ENCODE results near the gene RALGAPA2. TPM values are rescaled to one million over a fixed set of nuclear protein-coding genes. Genes with fewer than 3 reads are reported as not detected.

RALGAPA2 gene
- polyA plus RNA-seq, 1 experiment = 2.2 TPM

DNA sequence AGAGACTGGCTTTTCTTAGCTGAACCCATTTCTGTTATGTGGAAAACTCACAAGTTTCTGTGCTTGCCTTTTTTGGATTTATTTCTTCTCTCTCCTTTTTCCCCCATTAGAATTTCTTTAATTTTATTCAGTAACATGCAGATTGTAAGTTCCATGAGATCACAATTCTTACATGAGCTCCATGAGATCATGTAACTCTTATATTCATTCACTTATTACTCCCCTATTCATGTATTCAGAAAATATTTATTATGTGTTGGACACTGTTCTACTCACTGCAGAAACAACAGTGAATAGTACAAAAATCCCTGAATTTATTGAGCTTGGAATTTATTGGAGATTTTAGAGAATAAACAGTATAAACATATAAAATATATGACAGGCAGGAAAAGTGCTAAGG is 238.8 kb downstream of the RALGAPA2 start:
- TF ChIP-seq, protein P1, sequence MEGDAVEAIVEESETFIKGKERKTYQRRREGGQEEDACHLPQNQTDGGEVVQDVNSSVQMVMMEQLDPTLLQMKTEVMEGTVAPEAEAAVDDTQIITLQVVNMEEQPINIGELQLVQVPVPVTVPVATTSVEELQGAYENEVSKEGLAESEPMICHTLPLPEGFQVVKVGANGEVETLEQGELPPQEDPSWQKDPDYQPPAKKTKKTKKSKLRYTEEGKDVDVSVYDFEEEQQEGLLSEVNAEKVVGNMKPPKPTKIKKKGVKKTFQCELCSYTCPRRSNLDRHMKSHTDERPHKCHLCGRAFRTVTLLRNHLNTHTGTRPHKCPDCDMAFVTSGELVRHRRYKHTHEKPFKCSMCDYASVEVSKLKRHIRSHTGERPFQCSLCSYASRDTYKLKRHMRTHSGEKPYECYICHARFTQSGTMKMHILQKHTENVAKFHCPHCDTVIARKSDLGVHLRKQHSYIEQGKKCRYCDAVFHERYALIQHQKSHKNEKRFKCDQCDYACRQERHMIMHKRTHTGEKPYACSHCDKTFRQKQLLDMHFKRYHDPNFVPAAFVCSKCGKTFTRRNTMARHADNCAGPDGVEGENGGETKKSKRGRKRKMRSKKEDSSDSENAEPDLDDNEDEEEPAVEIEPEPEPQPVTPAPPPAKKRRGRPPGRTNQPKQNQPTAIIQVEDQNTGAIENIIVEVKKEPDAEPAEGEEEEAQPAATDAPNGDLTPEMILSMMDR (IDR thresholded peaks at IDR 0.05; ENCODE audit: low read depth, low read length) = no peak
- Histone ChIP-seq H3K27me3 (ENCODE audit: control insufficient read depth, insufficient read depth, low read length) (no peaks in the 10 kb centered on the region), H3K27ac (ENCODE audit: low read depth, low read length) (no peak overlapping the region), H3K4me3 (ENCODE audit: low read depth, low read length) (no peak overlapping the region), H3K9me3 (ENCODE audit: control insufficient read depth, insufficient read depth, low read length) (no peaks in the 10 kb centered on the region)
- ChIA-PET POLR2A (no interaction called here), CTCF (interaction anchor here (1.6 kb wide), 1 partner anchor 9 kb away, joined by 8 read pairs; no protein-coding TSS in a partner anchor)
- DNase-seq (ENCODE audit: low read depth, low spot score) = no peak

DNA sequence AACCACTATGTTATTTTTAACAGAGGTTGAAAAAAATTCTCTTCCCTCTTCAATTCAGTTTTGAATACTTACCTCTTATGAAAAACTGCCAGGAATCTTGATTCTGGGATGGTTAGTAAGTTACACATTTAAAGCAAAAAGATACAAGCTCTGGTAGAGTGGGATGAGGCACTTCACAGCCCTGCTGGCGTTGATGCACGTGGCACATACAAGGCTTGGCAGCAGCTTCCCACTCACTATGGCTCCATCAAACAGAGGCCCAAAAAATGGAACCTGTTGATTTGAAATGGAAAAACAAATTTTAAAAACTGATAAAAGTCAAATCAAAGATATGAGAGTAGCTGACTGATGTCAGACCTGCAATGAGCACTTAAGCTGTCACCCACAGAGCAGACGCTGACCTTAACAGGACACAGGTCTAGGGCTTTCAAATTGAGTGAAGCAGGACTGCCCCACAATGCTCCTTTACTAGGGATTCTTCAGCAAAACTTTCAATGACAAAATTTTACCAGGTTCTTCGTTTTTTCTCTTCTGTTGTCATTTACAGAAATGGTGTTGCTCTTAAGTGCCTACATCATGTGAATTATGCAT is 239.7 kb downstream of the RALGAPA2 start:
- TF ChIP-seq, protein P1 (IDR thresholded peaks at IDR 0.05; ENCODE audit: low read depth, low read length) = no peak
- no peak overlapping the region for H3K27ac ChIP-seq (ENCODE audit: low read depth, low read length)
- H3K27me3 ChIP-seq (ENCODE audit: control insufficient read depth, insufficient read depth, low read length) = no peaks in the 10 kb centered on the region
- no peak overlapping the region for H3K4me3 ChIP-seq (ENCODE audit: low read depth, low read length)
- no peak for DNase-seq (ENCODE audit: low read depth, low spot score)
- ChIA-PET POLR2A (no interaction called here), CTCF (no interaction called here)
- H3K9me3 ChIP-seq (ENCODE audit: control insufficient read depth, insufficient read depth, low read length) = no peaks in the 10 kb centered on the region

DNA sequence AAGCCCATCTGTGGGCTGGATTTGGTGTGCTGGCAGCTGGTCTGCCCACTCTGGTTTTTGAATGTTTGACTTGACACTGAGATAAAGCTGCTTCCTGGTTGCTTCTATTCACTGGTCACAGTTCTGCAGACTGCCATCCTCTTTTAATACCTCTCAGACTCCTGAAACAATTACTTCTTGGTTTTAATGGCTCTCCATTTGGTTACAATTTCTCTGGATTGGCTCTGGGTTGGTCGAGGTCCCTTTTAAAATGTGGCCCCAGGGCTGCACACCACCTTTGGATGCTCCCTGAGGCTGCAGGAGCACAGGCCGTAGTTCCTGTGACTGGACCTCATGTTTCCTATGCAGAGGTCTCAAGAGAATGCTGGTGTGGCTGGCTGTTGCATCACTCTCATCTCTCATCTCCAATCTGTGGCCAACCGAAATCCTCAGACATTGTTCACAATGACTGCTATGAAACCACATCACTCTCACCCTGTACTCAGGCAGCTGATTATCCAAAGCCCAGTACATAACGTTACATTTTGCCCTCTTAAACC is 246.0 kb downstream of the RALGAPA2 start:
- no peak for DNase-seq (ENCODE audit: low read depth, low spot score)
- CTCF ChIA-PET = interaction anchor here (1.1 to 2.4 kb wide), 2 partner anchors 16 to 100 kb away, joined by 5 to 8 read pairs; no protein-coding TSS in a partner anchor
- POLR2A ChIA-PET = no interaction called here
- Histone ChIP-seq H3K4me3 (ENCODE audit: low read depth, low read length) (no peak overlapping the region), H3K27me3 (ENCODE audit: control insufficient read depth, insufficient read depth, low read length) (no peaks in the 10 kb centered on the region), H3K27ac (ENCODE audit: low read depth, low read length) (no peak overlapping the region), H3K9me3 (ENCODE audit: control insufficient read depth, insufficient read depth, low read length) (no peaks in the 10 kb centered on the region)
- TF ChIP-seq, protein P1 (IDR thresholded peaks at IDR 0.05; ENCODE audit: low read depth, low read length) = no peak

DNA sequence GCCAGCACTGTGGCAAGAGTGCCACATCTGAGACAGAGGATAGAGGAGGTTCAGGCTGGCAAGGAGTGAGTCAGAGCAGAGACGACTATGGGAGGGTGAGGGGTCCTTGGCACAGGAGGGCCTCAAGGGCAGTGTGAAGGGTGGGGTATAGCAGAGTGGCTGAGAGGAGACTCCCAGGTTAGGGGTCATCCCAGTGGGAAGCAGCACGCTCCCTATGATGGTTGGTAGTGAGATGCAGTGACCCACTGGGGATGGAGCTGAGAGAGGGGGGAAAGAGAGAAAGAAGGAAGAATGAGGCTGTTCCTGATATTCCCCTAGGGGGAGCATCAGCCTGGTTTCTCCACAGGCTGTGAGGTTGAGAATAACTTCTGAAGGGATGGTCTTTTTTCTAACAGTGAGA is 247.2 kb downstream of the RALGAPA2 start:
- CTCF ChIA-PET = interaction anchor here (0.8 to 2.4 kb wide), 6 partner anchors 9 to 95 kb away, joined by 3 to 8 read pairs (median 4); no protein-coding TSS in a partner anchor
- POLR2A ChIA-PET = no interaction called here

DNA sequence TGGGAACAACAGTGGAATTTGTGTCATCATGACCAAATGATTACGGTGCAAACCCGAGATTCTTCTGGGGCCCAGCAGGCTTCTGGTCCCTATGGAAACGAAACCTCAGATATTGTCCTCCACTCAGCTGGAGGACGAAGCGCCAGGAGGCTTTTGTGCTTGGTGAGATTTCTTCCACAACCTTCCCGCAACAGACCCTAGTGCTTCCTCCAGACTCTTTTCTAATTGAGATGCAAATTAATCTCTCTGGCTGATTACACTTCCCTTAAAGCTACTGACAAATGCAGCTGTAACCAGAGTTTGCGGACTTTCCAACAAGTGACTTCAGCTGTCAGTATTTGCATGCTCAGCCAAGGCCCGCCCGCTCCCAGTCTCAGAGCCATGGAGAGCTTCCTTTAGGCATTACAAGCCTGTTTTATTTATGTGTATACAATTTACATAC is 248.5 kb downstream of the RALGAPA2 start:
- no peak for DNase-seq (ENCODE audit: low read depth, low spot score)
- POLR2A ChIA-PET = no interaction called here
- Histone ChIP-seq H3K27me3 (ENCODE audit: control insufficient read depth, insufficient read depth, low read length) (no peaks in the 10 kb centered on the region), H3K4me3 (ENCODE audit: low read depth, low read length) (no peak overlapping the region), H3K27ac (ENCODE audit: low read depth, low read length) (no peak overlapping the region), H3K9me3 (ENCODE audit: control insufficient read depth, insufficient read depth, low read length) (no peaks in the 10 kb centered on the region)
- CTCF ChIA-PET = interaction anchor here (1.5 to 2.4 kb wide), 2 partner anchors 19 to 60 kb away, joined by 3 to 8 read pairs; no protein-coding TSS in a partner anchor
- TF ChIP-seq, protein P1 (IDR thresholded peaks at IDR 0.05; ENCODE audit: low read depth, low read length) = no peak

More for the DNA sequence above, 247.2 kb downstream of the RALGAPA2 start:
- no peak for DNase-seq (ENCODE audit: low read depth, low spot score)
- Histone ChIP-seq H3K9me3 (ENCODE audit: control insufficient read depth, insufficient read depth, low read length) (no peaks in the 10 kb centered on the region), H3K27me3 (ENCODE audit: control insufficient read depth, insufficient read depth, low read length) (no peaks in the 10 kb centered on the region), H3K4me3 (ENCODE audit: low read depth, low read length) (no peak overlapping the region), H3K27ac (ENCODE audit: low read depth, low read length) (no peak overlapping the region)
- TF ChIP-seq, protein P1 (IDR thresholded peaks at IDR 0.05; ENCODE audit: low read depth, low read length) = peak; percentile 58
